NCI-H345 (cell line): Measurements from ENCODE around the gene BCAR3.

Experiments used
- DNase-seq: peaks from one replicate; lab custom pipeline; 2025; lab: John Stamatoyannopoulos, UW

The BCAR3 gene

DNA sequence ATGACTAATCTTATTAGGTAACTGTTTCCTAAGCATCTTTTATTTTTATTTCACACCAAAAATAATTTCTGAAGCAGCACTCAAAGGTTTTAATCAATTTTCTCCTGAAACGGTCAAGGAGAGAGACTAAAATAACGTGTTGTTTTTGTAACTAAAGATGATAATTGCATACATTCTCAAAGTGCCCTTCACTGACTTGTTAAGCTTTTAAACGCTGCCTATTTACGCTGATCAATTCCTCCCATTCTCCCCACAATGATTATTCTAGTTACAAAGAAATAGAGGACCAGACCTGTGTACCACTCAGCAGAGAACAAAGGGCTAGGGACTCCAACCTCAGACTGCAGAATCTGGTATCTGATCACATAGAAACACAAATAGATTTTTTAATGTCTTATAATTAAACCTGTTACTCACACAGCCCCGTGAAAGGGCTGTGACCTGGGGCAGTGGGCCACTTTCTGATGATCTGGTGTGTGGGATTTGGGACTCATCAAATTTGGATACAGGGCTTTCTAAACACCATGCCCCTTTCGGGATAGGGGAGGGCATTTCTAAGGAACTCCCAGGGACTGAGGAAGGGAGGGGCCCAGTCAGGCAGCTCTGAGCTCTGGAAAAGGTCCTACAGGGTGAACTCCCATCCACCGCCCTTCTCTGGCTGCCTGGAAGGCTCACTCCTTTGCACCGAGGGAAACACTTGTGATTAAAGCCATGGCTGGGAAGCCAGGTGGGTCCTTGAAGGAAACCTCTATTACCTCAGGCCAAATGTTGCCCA, 65.2 kb downstream of the BCAR3 start:
- no peak for DNase-seq

DNA sequence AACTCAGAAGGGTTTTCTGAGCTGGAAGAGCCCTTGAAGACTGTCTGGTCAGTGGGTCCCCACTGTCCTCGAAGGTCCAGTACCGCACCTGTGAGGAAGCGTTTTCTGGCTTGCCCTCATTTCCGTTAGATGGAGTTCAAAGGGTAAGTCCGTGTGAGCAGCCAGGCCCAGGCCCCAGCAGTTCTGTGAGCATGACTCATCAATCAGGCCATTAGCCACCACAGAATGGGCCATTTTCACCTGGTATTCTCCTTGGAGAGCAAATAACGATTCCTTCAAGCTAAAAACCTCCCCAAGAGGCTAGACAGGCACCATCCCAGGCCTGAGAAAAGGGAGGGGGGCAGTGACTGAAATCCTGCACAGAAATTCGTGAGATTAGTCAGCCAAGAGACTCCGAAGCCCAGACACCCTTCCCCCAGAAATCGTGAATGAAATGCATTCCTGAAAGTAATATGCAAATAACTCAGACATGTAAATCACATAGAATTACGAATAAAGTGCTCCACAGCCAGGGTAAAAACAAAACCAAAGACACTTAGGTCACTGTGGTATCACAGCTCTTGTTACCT, 66.0 kb downstream of the BCAR3 start:
- DNase-seq = no peak

DNA sequence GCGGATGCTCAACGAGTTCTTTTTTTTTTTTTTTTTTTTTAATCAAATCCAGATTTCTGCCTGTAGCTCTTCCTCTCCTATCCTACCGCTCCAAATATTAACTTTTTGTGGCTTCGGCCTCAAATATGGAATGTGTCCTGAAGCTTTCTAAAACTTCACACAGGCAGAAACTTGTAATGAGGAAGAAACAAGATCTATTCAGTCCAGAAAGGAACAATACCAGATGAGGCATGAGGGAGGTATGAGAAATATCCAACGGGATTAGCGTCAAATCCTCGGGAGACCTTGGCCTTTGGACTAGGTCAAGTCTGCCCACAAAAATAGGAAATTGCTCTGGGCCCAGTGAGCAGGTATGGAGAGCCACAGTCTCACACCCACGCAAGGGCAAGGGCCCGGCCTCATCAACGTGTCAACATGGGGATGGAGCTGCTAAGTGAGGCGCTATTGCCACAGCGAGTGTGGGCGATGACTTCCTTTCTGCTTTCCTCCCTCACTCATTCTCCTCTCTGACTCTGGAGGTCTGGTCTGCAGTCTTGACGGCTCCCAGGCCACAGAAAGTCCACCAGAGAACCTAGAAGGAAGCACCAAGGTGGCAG, 66.6 kb downstream of the BCAR3 start:
- no peak for DNase-seq

DNA sequence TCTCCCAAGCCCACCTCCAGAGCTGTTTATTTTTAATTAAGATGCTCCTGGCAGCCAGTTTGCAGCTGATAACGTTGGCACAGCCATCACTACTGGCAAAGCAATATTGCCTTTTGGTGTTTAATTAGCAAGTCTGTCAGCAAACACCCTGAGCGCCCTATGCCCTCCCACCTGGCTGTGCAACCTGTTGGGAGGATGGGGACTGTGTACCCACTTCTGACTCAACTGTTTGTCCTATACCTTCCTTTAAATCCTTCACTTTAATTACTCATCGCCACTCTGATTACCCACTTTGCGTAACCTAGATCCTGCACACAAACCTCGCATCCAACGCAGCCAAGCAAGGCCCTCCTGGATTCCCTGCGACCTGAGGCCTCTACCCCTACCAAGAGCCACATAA, 67.1 kb downstream of the BCAR3 start:
- DNase-seq = no peak

DNA sequence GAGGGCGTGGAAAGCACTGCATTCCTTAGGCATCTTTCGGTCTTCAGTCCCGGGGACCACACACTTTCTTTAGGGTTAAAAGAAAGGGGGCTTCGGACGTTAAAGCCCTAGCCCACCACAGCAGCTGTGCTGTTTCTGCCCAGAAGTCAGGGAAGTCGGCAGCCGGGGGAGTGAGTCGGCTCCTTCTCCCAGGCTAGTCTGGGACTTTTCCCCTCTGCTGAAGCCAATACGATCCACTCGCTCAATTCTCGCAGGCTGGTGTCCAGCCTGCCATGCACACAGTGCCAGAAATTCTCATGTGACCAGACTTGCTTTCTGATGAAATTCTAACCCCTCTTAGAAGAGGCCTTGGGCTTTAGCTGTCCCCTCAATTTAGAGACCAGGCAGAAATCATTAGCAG, 67.7 kb downstream of the BCAR3 start:
- no peak for DNase-seq

DNA sequence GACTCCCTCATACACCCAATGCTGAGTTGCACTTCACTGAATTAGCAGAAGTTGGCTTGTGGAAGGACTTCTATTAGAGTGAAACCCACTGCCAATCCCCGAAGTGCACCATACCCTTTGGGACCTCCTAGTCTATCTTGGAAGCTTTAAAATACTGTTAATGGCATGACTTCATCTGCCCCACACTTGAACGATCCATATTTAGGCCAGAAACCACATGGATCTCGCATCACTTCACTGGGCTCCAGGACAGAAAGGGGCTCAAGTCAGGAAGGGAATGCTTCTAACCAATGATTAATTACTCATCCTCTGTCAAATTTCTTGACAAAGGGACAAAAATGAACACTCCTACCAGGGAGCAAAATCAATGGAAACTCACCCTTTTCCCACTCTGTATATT, 69.1 kb downstream of the BCAR3 start:
- no peak for DNase-seq

DNA sequence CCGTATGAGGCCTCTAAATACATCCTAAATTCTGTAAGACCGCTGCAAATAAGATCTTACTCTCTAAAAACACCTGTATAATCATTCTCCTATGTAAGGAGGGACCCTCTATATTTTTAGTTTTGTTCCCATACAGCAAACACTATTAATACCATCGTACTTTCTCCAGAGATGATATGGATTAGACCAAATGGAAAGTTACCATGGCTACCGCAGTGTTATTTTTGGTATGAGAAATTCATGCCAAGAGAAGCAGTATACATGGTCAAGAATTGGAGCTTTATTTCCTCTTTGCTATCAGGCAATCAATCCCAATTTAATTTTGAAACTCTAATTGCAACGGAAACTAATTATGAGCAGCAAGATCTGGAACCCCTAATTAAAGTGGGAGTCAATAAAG, 70.0 kb downstream of the BCAR3 start:
- DNase-seq = no peak

DNA sequence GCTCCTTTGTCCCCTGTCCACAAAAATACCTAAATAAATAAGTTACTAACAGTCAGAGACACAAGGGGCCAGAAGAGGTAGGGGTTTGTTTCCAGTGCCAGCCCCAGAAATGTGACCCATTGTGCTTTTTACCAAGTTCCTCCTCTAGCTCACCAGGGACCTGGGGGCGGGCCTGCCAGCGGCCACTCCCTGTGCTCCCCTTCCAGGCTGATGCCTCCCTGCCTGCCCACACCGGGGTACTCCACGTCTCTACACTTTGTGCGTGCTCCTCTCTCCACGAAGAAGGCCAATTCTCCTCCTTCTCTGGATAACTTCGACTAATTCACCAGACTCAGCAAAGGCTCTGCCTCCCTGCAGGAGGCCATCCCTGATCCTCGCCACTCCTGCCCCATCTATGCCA, 72.1 kb downstream of the BCAR3 start:
- DNase-seq = no peak

DNA sequence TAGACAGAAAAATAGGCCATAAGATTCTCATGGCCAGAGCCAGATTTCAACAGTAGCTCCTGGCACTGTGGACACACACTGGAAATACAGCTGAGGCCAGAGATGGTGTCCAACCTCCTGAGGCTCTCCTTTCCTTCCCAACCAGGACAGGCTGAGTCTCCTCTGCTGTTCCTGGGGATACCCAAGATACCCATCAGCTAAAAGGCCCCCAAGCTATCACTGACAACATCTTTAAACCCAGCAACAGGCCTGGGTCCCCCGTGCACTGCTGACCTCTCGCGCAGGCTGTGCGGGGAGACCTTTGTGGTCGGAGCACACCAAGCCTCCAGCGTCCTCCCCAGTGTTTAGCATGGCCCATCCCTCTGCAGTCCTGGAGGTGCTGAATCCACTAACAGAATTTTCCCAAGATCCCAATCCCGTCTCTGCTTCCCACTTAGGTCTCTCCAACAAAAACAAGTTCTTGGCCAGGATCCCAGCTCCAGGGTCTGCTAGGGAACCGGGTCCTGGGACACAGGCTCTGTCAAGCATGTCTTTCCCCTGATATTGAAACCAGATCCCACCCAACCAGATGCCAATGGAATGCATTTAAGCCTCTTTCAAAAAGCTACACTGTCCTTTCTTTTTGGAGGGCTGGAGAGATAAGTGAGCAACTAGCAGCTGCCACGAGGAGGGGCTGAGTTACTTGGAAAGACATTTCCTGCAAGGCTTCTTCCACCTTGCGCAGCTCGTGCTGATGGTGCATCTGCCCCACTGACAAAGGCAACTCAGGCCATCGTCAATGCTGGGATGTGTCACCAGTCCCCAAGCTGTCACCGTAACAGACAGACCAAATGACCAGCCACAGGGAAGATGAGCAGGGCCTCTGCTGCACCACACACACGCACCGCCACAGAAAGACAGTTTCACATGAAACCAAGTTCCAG, 73.2 kb downstream of the BCAR3 start:
- DNase-seq = no peak

DNA sequence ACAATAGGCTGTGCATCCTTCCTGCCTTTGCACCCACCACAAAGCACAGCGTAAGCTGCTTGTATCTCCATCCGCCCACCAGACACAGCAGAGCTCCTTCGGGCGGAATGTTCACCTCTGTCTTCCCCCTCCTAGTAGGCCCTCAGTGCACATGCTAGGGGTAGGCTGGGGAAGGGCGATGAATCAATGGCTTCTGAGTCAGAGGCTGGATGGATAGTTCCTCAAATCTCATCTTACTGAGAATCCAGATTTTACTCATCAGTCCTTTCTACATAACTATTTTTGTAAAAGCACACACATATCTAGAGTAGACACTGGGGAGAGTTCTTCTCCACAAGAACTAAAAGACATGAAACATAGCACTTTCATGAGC, 73.8 kb downstream of the BCAR3 start:
- no peak for DNase-seq

DNA sequence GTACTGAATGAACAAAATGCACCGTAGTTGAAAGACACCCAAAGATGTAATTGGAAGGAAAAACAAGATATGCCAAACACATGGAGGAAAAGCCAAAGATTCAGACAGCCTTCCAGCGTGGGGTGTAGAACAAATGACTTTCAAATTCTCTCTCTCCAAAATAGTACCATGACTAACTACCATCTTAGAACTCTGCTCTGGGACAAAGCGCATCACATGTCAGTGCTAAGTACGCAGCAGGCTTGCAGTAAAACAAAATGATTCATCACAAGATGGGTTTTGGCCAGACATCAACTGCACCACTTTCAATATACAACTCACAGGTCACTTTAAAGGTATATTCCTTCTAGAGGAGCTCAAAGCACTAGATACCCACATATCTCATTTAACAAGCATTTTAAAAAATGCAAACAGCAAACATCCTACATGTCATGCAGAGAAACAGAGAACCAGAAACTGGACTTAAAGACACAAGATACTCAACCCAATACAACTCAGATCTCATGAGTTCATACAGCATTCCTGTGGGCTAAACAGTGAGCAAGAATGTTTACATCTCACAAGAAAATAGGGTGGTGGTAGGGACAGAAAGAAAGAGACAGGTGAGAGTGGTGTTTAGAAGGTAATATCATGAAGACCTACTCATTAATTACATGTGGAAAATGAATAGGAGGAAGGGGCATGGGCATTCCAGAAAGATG, 75.7 kb downstream of the BCAR3 start:
- no peak for DNase-seq

DNA sequence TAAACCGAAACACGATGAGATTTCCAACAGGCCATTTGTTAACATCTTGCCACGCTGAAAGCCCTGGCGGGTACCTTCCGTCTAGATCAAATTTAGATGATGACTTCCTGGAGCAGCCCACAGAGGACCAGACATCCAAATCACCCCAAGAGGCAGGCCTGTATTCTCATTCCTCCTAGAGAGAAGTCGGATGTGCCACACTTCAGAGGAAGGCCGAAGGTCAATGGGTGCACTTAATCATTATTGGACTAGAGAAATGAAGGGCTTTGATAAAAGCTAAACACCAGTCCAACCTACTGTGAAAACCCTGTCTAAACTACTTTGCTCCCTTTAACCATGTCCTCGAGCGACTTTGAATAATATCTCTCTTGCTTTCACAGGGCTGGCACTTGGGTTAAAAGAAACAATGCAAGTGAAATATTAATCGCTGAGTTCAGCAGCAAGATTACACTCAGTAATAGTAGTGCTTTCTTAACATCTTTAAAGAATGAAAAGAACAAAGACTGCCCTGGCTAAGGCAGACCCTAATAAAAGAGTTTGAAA, 76.5 kb downstream of the BCAR3 start:
- DNase-seq = no peak

DNA sequence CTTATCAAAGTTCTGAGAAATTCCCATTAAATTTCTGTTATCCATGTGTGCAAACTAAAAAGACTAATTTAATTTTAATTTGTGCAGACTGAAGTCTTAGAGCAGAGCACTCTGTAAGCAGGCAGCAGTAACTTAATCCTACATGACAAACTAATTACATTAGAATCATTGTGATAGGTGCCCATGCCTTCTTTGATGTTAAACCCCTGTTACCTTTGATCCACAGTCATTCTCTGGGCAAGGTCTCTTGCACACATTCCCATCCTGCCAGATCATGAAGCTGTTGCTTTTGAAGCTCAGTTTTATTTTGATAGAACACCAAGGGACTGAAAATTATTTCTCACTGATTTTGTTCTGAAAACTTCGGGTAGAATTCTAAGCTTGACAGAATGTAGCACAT, 77.2 kb downstream of the BCAR3 start:
- DNase-seq = no peak

DNA sequence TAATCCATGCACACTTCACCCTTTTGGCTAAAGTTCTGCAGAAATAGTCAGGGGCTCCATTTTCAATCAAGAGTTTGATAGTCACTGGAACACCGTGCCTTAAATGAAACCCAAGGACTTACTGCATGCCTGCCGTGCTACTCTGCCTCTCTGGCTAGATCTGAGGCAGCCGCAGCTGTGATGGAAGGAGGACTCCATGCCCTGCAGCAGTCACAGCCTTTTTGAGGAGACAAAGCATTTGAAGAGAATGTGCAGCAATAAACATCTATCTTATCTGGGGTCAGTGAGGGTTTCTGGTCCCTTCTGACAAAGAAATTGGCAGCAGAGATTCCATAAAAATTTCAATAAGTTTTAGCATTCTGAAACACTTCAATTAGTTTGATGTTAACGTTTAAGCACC, 78.0 kb downstream of the BCAR3 start:
- no peak for DNase-seq

DNA sequence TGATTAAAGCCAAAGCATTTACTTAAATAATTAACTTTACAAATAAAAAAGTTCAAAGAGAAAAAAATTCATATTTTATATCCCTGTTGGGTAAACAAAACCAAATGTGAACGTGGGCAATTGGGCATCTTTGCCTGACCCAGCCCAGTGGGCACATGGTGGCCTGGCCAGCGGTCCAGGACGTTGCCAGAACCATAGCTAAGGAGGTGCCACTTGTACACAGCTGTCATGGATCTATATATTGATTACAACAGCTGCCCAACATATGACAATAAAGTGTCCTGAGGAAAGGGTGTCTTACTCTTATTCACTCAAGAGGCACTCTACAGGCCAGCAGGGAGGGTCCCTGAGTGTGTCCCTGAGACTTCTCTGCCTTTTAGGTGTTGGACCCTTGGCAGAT, 78.5 kb downstream of the BCAR3 start:
- no peak for DNase-seq

DNA sequence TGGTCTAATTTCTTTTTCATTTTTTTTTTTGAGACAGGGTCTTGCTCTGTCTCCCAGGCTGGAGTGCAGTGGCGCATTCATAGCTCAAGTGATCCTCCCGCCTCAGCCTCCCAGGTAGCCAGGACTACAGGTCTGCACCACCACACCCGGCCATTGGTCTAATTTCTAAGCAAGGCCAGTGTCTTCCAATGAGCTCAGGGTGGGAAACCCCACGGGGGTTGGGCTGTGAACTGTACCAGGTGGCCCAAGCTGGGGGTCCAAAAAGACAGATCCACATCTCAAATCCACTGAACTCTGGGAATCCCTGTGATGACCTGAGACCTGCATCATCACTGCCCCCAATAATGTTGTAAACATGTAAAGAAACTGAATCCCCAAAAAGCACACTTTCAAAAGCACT, 79.5 kb downstream of the BCAR3 start:
- DNase-seq = no peak

DNA sequence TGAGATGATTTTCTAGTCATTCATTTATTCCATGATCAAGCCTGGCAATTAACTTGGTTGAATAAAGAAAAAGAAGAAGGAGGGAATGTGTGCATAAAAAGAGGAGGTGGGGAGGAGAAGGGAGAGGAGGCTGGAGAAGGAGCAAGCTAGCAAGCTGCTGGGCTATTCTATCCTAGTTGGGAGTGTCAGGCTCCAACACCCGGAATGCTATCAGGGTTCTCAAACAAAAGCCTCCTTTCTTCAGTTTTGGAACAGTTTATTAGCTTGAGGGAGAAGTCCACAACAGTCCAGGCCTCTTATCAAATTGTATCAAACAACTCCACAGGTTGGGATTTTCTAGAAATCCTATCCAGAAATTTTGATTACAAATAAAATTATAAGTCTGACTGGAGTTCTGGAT, 80.0 kb downstream of the BCAR3 start:
- DNase-seq = no peak

DNA sequence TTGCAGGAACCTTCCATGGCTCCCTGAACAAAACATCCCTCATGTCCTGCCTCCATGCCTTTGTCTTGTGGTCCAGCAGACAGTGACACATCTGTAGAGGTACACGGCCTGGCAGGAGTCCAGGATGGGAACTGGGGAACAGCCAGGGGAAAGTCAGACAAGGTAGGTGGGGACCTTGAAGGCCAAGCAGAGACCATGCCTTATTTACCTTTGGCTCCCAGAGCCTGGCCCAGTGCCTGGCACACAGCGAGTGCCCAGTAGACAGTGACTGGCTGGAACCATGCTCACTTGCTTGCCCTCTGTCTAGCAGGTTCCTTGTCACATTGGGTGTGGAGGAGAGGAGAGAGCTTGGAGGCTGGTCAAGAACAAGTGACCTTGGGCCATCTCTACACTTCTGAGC, 81.0 kb downstream of the BCAR3 start:
- DNase-seq = no peak

DNA sequence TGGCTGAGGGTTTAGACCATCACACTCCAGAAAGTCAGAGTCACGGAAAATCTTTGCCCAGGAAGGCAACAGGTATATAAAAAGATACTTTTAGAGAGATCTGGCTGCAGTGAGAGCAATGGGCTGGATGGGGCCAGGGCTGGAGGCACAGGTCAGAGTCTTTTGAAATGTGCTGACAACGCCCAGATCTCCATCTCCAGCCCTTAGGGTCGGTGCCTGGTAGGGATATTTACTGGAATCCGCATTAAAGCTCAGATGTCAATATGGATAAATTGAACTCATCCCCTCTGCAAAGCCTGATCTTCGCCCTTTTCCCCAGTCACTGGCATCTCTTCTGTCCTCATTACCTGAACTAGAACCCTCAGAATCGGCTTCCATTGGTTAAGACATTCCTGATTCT, 82.2 kb downstream of the BCAR3 start:
- DNase-seq = no peak

DNA sequence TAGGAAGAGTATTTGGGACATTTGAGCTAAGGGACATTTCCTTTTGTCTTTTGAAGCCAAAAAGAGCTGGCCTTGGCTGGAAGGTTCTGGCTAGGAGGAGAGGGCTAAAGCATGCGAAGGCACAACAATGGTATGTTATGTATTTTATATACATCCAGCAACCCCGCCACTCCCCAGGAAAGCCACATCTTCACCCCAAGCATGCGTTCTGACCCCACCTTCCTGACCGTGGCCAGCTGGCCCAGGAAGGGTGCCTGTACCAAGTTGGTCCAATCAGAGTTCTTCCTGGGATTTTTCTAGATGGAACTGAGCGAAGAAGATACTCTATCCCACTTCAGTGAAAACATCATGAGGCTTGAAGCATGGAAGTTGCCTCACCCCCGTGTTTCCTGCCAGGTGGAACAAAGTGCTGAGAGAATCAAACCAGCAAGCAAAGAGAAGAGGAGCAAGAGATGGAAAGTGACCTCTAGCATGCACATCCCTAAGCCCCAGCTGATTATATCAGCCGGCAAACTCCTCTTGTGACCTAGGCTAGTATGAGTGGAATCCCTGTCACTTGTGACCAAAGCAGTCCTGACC, 82.7 kb downstream of the BCAR3 start:
- DNase-seq = no peak

DNA sequence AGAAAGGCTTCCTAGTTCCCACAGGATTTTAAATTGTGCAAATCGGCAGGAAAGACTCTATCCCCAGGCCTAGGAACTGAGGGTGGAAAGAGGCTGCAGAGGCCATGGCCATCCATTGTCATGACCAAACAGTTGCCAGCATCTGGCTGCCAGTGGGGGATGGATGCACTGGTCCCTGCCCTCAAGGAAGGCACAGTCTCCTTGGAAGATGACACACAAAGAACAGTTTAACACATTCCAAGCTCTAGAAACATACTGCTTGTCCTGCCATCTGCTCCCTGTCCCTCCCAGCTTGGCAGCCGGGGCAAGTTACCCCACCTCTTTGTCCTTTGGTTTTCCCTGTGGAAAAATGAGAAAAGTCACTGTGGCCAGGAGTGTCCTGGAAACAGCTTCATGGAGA, 83.2 kb downstream of the BCAR3 start:
- no peak for DNase-seq
